Mesendoderm (in vitro differentiated cells): Measurements from ENCODE around the gene RYR2.

Source experiments
- DNase-seq: peaks from one replicate; pipeline ENCODE4 v3.0.0; 2013
- H2AK5ac ChIP-seq: 2 replicates; pipeline ENCODE4 v1.6.1; 2013; ENCODE audit warnings: low read length, inconsistent platforms
- H2BK120ac ChIP-seq: 2 replicates; pipeline ENCODE4 v1.6.1; 2013; ENCODE audit warnings: low read depth, mild to moderate bottlenecking, low read length, moderate library complexity, mixed read lengths
- H2BK15ac ChIP-seq: replicated peaks from 2 replicates; pipeline ENCODE4 v1.6.1; 2013; ENCODE audit warnings: low read depth, mild to moderate bottlenecking, moderate library complexity
- H2BK5ac ChIP-seq: 2 replicates; pipeline ENCODE4 v1.6.1; 2013; ENCODE audit warnings: low read length, inconsistent platforms
- H3K18ac ChIP-seq: 2 replicates; pipeline ENCODE4 v1.6.1; 2013; ENCODE audit warnings: mild to moderate bottlenecking, low read length, mixed read lengths
- H3K23ac ChIP-seq: one replicate; pipeline ENCODE4 v1.6.1; 2013; ENCODE audit warnings: low read length
- H3K27ac ChIP-seq: 2 replicates; pipeline ENCODE4 v1.5.1; 2013; ENCODE audit warnings: low read depth, mild to moderate bottlenecking, inconsistent platforms, low read length, moderate library complexity
- H3K27me3 ChIP-seq: 2 replicates; pipeline ENCODE4 v1.6.1; 2013; ENCODE audit warnings: low read length, control low read depth, mild to moderate bottlenecking, inconsistent platforms; ENCODE audit not compliant: insufficient read depth, poor library complexity
- H3K36me3 ChIP-seq: 2 replicates; pipeline ENCODE4 v1.6.1; 2013; ENCODE audit warnings: low read length, inconsistent platforms; ENCODE audit not compliant: control insufficient read depth, insufficient read depth
- H3K4ac ChIP-seq: one replicate; pipeline ENCODE4 v1.6.1; 2013; ENCODE audit warnings: low read depth, mild to moderate bottlenecking, low read length, moderate library complexity
- H3K4me1 ChIP-seq: 2 replicates; pipeline ENCODE4 v1.6.1; 2013; ENCODE audit warnings: low read depth, low read length, inconsistent platforms; ENCODE audit not compliant: control insufficient read depth
- H3K4me2 ChIP-seq: 2 replicates; pipeline ENCODE4 v1.6.1; 2013; ENCODE audit warnings: low read length
- H3K4me3 ChIP-seq: 2 replicates; pipeline ENCODE4 v1.5.1; 2013; ENCODE audit warnings: mild to moderate bottlenecking, low read length
- H3K56ac ChIP-seq: one replicate; pipeline ENCODE4 v1.6.1; 2013; ENCODE audit warnings: low read length
- H3K79me1 ChIP-seq: 2 replicates; pipeline ENCODE4 v1.6.1; 2013; ENCODE audit warnings: low read length, inconsistent platforms
- H3K79me2 ChIP-seq: 2 replicates; pipeline ENCODE4 v1.6.1; 2013; ENCODE audit warnings: mild to moderate bottlenecking, low read length; ENCODE audit not compliant: control insufficient read depth, insufficient read depth
- H3K9ac ChIP-seq: 2 replicates; pipeline ENCODE4 v1.6.1; 2013; ENCODE audit warnings: low read length, inconsistent platforms
- H4K5ac ChIP-seq: one replicate; pipeline ENCODE4 v1.6.1; 2013; ENCODE audit warnings: low read length
- H4K8ac ChIP-seq: one replicate; pipeline ENCODE4 v1.6.1; 2013; ENCODE audit warnings: low read depth, mild to moderate bottlenecking, control low read depth, low read length, moderate library complexity
- WGBS: extraction: QIAGEN DNeasy Blood & Tissue Kit; methylation state at CpG from one replicate; pipeline ENCODE4 v1.1.7; 2013; ENCODE audit warnings: low lambda C conversion rate, missing lambda C conversion rate; ENCODE audit not compliant: insufficient coverage; ENCODE audit errors: extremely low coverage; 5-methylcytosine and 5-hydroxymethylcytosine counted together

The RYR2 gene

GRCh38 chr1:237316352-237316751, 274.4 kb downstream of the RYR2 start:
- H4K8ac ChIP-seq, result no peak overlapping the region
- no peaks in the 10 kb centered on the region for H3K79me2 ChIP-seq
- no peaks in the 10 kb centered on the region for H3K36me3 ChIP-seq
- H3K79me1 ChIP-seq, result no peaks in the 10 kb centered on the region
- no peak overlapping the region for H3K4me2 ChIP-seq
- no peak for DNase-seq
- no peaks in the 10 kb centered on the region for H3K27me3 ChIP-seq
- no peaks in the 10 kb centered on the region for H3K4me1 ChIP-seq
- H3K56ac ChIP-seq, result no peak overlapping the region
- WGBS, result no CpG with 5 or more reads among the region's 4 CpGs
- H3K23ac ChIP-seq, result no peak overlapping the region
- H2AK5ac ChIP-seq, result no peak overlapping the region
- no peak overlapping the region for H3K27ac ChIP-seq
- no peak overlapping the region for H2BK15ac ChIP-seq
- H3K9ac ChIP-seq, result no peak overlapping the region
- no peak overlapping the region for H3K4me3 ChIP-seq
- H2BK5ac ChIP-seq, result no peak overlapping the region
- no peak overlapping the region for H3K4ac ChIP-seq
- H2BK120ac ChIP-seq, result no peak overlapping the region
- H3K18ac ChIP-seq, result no peak overlapping the region
- H4K5ac ChIP-seq, result no peak overlapping the region

GRCh38 chr1:237318748-237319147, 276.8 kb downstream of the RYR2 start:
- Histone ChIP-seq H3K27me3 (no peaks in the 10 kb centered on the region), H3K18ac (no peak overlapping the region), H4K8ac (no peak overlapping the region), H2BK120ac (no peak overlapping the region), H3K9ac (no peak overlapping the region), H3K4me2 (no peak overlapping the region), H2BK15ac (no peak overlapping the region), H3K4ac (no peak overlapping the region), H3K23ac (no peak overlapping the region), H4K5ac (no peak overlapping the region), H2BK5ac (no peak overlapping the region), H3K4me3 (no peak overlapping the region), H3K36me3 (no peaks in the 10 kb centered on the region), H3K79me2 (no peaks in the 10 kb centered on the region), H3K27ac (no peak overlapping the region), H2AK5ac (no peak overlapping the region), H3K56ac (no peak overlapping the region), H3K79me1 (no peaks in the 10 kb centered on the region), H3K4me1 (no peaks in the 10 kb centered on the region)
- WGBS, result no CpG with 5 or more reads among the region's 3 CpGs
- no peak for DNase-seq

- no peak overlapping the region for H4K5ac ChIP-seq
- no peak overlapping the region for H2BK120ac ChIP-seq
- H3K18ac ChIP-seq, result no peak overlapping the region
- no peak overlapping the region for H3K4me3 ChIP-seq
- no peak overlapping the region for H3K23ac ChIP-seq
- H3K9ac ChIP-seq, result no peak overlapping the region
- H2BK15ac ChIP-seq, result no peak overlapping the region
- H2BK5ac ChIP-seq, result no peak overlapping the region
- no peak overlapping the region for H3K27ac ChIP-seq
- DNase-seq, result no peak
- no peaks in the 10 kb centered on the region for H3K36me3 ChIP-seq
- no peak overlapping the region for H2AK5ac ChIP-seq
- no peak overlapping the region for H3K4me2 ChIP-seq
- H3K79me2 ChIP-seq, result no peaks in the 10 kb centered on the region
- H4K8ac ChIP-seq, result no peak overlapping the region
- no peaks in the 10 kb centered on the region for H3K27me3 ChIP-seq
- no peak overlapping the region for H3K4ac ChIP-seq
- no peaks in the 10 kb centered on the region for H3K4me1 ChIP-seq
- H3K56ac ChIP-seq, result no peak overlapping the region
- no peaks in the 10 kb centered on the region for H3K79me1 ChIP-seq
Measured at GRCh38 chr1:237320890-237321289, 278.9 kb downstream of the RYR2 start.

DNA sequence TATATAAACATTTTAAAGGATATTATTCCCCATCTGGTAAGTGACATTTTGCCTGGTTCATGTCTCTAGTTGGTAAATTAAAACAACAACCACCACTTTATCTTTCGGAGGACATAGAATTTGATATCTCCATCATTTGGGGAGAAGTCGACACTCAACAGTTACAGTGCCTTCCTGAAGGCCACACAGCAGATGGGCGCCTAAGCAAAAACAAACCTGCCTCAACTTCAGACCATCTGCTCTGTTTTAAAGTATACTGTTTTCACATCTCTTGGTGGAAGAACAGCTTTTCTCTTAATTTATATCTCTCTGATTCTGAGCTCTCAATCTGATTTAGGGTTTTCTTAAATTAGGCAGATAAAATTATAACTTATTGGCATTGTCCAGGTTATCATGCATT, 282.2 kb downstream of the RYR2 start:
- Histone ChIP-seq H2AK5ac (no peak overlapping the region), H4K5ac (no peak overlapping the region), H3K4ac (no peak overlapping the region), H2BK120ac (no peak overlapping the region), H3K9ac (no peak overlapping the region), H3K18ac (no peak overlapping the region), H3K79me1 (no peaks in the 10 kb centered on the region), H2BK5ac (no peak overlapping the region), H3K27me3 (no peaks in the 10 kb centered on the region), H2BK15ac (no peak overlapping the region), H3K4me1 (no peaks in the 10 kb centered on the region), H3K36me3 (no peaks in the 10 kb centered on the region), H3K56ac (no peak overlapping the region), H3K79me2 (no peaks in the 10 kb centered on the region), H3K23ac (no peak overlapping the region), H3K4me2 (no peak overlapping the region), H3K27ac (no peak overlapping the region), H4K8ac (no peak overlapping the region), H3K4me3 (no peak overlapping the region)
- WGBS, result no CpG with 5 or more reads among the region's 3 CpGs
- DNase-seq, result no peak

DNA sequence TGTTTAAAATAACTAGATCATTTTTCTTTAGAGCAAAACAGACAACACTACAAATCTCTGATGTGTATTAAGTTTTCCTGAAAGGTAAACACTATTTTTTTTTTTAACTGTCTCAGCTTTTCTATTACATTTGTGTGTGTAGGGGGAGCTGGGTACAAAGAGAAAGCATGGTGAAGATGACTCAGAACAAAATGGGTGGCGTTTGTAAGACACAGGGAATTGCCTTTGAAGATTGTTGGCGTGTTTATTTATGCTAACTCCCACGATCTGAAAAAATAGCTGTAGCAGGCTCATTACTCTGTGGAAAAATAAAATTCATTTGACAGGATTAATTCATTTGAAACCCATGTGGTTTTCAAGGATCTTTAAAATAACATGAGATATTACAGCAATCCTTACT, 285.1 kb downstream of the RYR2 start:
- no peak for DNase-seq
- no CpG with 5 or more reads among the region's 3 CpGs for WGBS
- Histone ChIP-seq H3K4me1 (no peaks in the 10 kb centered on the region), H3K9ac (no peak overlapping the region), H3K4me2 (no peak overlapping the region), H3K4ac (no peak overlapping the region), H2AK5ac (no peak overlapping the region), H3K27me3 (no peaks in the 10 kb centered on the region), H3K79me2 (no peaks in the 10 kb centered on the region), H3K56ac (no peak overlapping the region), H3K27ac (no peak overlapping the region), H2BK5ac (no peak overlapping the region), H3K79me1 (no peaks in the 10 kb centered on the region), H3K23ac (no peak overlapping the region), H3K4me3 (no peak overlapping the region), H3K36me3 (no peaks in the 10 kb centered on the region), H4K5ac (no peak overlapping the region), H2BK120ac (no peak overlapping the region), H4K8ac (no peak overlapping the region), H2BK15ac (no peak overlapping the region), H3K18ac (no peak overlapping the region)

DNA sequence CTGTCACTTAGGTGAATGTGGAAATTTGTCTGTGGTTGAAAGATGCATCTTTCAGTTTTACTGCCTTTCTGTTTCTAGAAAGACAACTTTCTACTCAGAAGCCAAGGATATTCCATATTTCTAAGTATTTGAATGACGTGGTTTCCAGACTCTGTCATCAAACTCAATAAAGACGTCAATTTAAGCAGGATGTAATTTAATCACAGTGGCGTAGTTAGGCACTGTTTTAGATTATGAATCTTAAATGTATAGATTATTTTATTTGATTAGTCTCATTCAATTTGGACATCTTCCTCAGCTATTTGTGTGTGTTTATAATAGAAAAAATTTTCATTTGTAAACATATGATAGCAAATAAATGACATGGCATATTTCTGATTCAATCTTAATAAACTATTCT, 298.9 kb downstream of the RYR2 start:
- Histone ChIP-seq H3K18ac (no peak overlapping the region), H3K56ac (no peak overlapping the region), H2BK15ac (no peak overlapping the region), H3K9ac (no peak overlapping the region), H4K8ac (no peak overlapping the region), H3K36me3 (no peaks in the 10 kb centered on the region), H3K27me3 (no peaks in the 10 kb centered on the region), H3K27ac (no peak overlapping the region), H3K23ac (no peak overlapping the region), H4K5ac (no peak overlapping the region), H2AK5ac (no peak overlapping the region), H3K4me2 (no peak overlapping the region), H2BK5ac (no peak overlapping the region), H3K4ac (no peak overlapping the region), H3K79me2 (no peaks in the 10 kb centered on the region), H3K79me1 (no peaks in the 10 kb centered on the region), H2BK120ac (no peak overlapping the region), H3K4me1 (no peaks in the 10 kb centered on the region), H3K4me3 (no peak overlapping the region)
- WGBS, result no CpG with 5 or more reads among the region's 3 CpGs
- DNase-seq, result no peak
